ENCODE results near the gene ECM2. TPM values are rescaled to one million over a fixed set of nuclear protein-coding genes. Genes with fewer than 3 reads are reported as not detected.
A peak's percentile ranks its signal among the peaks of the same experiment; 100 is the strongest.

ECM2 gene
- total RNA-seq, 4 donors from 2014 or later = 15.9 to 59.0 (median 53.6) TPM

GRCh38 chr9:92503156-92503555 is 32.6 kb downstream of the ECM2 start:
- TF ChIP-seq CTCF (IDR thresholded peaks at IDR 0.05) = no peak
- no peak for TF ChIP-seq POLR2A (IDR thresholded peaks at IDR 0.05)
- TF ChIP-seq EP300 (IDR thresholded peaks at IDR 0.05) = no peak
- WGBS, 2 donors = 81 to 87% methylated on average over 2 of the region's 2 CpGs
- no peak for DNase-seq (ENCODE audit: low spot score in 2 of 2)
- Histone ChIP-seq H3K27ac (no peak overlapping the region), H3K27me3 (no peaks in the 10 kb centered on the region), H3K4me1 (peaks cover 0 to 63% (median 30%) of the 10 kb centered on the region in 4 donors), H3K36me3 (no peaks in the 10 kb centered on the region), H3K9me3 (no peaks in the 10 kb centered on the region), H3K4me3 (no peak overlapping the region)

GRCh38 chr9:92501671-92502393 is 34.0 kb downstream of the ECM2 start:
- peak in 1 of 2 donors; percentile 63 for TF ChIP-seq EP300 (IDR thresholded peaks at IDR 0.05)
- no peak for TF ChIP-seq POLR2A (IDR thresholded peaks at IDR 0.05)
- TF ChIP-seq CTCF (IDR thresholded peaks at IDR 0.05) = no peak
- Histone ChIP-seq H3K9me3 (no peaks in the 10 kb centered on the region), H3K27ac (peak overlapping the region in 2 of 4 donors; percentile 22 to 32), H3K36me3 (no peaks in the 10 kb centered on the region), H3K27me3 (no peaks in the 10 kb centered on the region), H3K4me1 (peaks cover 0 to 50% (median 19%) of the 10 kb centered on the region in 4 donors), H3K4me3 (no peak overlapping the region)
- 86% methylated on average over 5 of the region's 5 CpGs for WGBS, 2 donors
- no peak for DNase-seq (ENCODE audit: low spot score in 2 of 2)

- H3K4me1 ChIP-seq = peaks cover 0 to 39% (median 14%) of the 10 kb centered on the region in 4 donors
- DNase-seq (ENCODE audit: low spot score in 2 of 2) = no peak
- TF ChIP-seq POLR2A (IDR thresholded peaks at IDR 0.05) (no peak), EP300 (IDR thresholded peaks at IDR 0.05) (no peak), CTCF (IDR thresholded peaks at IDR 0.05) (no peak)
- no peaks in the 10 kb centered on the region for H3K27me3 ChIP-seq
- H3K27ac ChIP-seq = no peak overlapping the region
- no peaks in the 10 kb centered on the region for H3K36me3 ChIP-seq
- no peaks in the 10 kb centered on the region for H3K9me3 ChIP-seq
- no peak overlapping the region for H3K4me3 ChIP-seq
- 97% methylated on average over 5 of the region's 5 CpGs for WGBS, 2 donors
Observed at GRCh38 chr9:92500725-92501124, 35.1 kb downstream of the ECM2 start.

GRCh38 chr9:92499701-92500100 is 36.1 kb downstream of the ECM2 start:
- Histone ChIP-seq H3K4me1 (peaks cover 0 to 29% (median 4%) of the 10 kb centered on the region in 4 donors), H3K27me3 (no peaks in the 10 kb centered on the region), H3K36me3 (no peaks in the 10 kb centered on the region), H3K9me3 (no peaks in the 10 kb centered on the region), H3K4me3 (no peak overlapping the region), H3K27ac (no peak overlapping the region)
- no peak for DNase-seq (ENCODE audit: low spot score in 2 of 2)
- TF ChIP-seq EP300 (IDR thresholded peaks at IDR 0.05) = no peak
- TF ChIP-seq CTCF (IDR thresholded peaks at IDR 0.05) = no peak
- TF ChIP-seq POLR2A (IDR thresholded peaks at IDR 0.05) = no peak
- WGBS, 2 donors = 29 to 52% methylated on average over 2 of the region's 2 CpGs

GRCh38 chr9:92496396-92497176 is 39.2 kb downstream of the ECM2 start:
- H3K4me3 ChIP-seq = no peak overlapping the region
- no peak for DNase-seq (ENCODE audit: low spot score in 2 of 2)
- H3K27ac ChIP-seq = no peak overlapping the region
- H3K36me3 ChIP-seq = no peaks in the 10 kb centered on the region
- no peaks in the 10 kb centered on the region for H3K27me3 ChIP-seq
- TF ChIP-seq POLR2A (IDR thresholded peaks at IDR 0.05) = no peak
- no peak for TF ChIP-seq EP300 (IDR thresholded peaks at IDR 0.05)
- TF ChIP-seq CTCF (IDR thresholded peaks at IDR 0.05) = no peak
- peaks cover 0 to 12% (median 0%) of the 10 kb centered on the region in 4 donors for H3K4me1 ChIP-seq
- 52 to 62% methylated on average over 5 of the region's 5 CpGs for WGBS, 2 donors
- H3K9me3 ChIP-seq = no peaks in the 10 kb centered on the region

Measured in tibial nerve (tissue), 4 donors.